ENCODE data around the gene DUSP22. TPM values are rescaled to one million over a fixed set of nuclear protein-coding genes. Genes with fewer than 3 reads are reported as not detected.
A peak's percentile ranks its signal among the peaks of the same experiment; 100 is the strongest.
"Not testable (repeated sequence)": the region's sequence is repeated elsewhere in the genome, so short reads cannot be mapped to it uniquely, and the experiment has no call there.

Gene DUSP22
- total RNA-seq, 4 donors from 2014 or later, result 53.2 to 89.8 (median 73.7) TPM

DNA sequence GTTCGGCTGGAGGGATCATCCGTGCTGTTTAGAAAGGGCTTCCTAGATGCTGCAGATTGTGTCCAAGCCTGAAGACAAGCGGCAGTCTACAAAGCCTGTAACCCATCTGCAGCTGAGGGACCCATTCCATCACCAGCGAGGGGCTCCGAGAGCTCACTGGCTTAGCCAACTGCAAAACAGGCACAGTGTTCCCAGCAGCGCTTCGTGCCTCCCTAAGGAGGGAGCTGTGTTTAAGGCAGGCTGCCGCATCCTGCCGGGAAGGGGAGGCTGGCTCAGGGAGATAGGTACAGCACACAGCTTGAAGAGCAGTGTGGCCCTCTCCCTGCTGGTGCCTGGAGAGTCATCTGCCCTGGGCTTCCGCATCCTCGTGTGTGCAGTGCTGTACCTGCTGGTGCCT is 32.4 kb downstream of the DUSP22 start:
- Histone ChIP-seq H3K36me3 (peaks cover 0 to 5% (median 0%) of the 10 kb centered on the region in 3 donors), H3K27ac (no peak overlapping the region), H3K27me3 (no peaks in the 10 kb centered on the region), H3K4me1 (peaks cover 0 to 45% (median 11%) of the 10 kb centered on the region in 4 donors), H3K4me3 (no peak overlapping the region), H3K9me3 (no peaks in the 10 kb centered on the region)
- WGBS, 2 donors, result 78 to 82% methylated on average over 9 to 11 of the region's 11 CpGs
- peak in 1 of 2 donors; percentile 13 for DNase-seq (ENCODE audit: low spot score in 2 of 2)
- TF ChIP-seq EP300 (IDR thresholded peaks at IDR 0.05), result no peak

GRCh38 chr6:325161-325860 is 33.0 kb downstream of the DUSP22 start:
- WGBS, 2 donors, result 80% methylated on average over 16 of the region's 16 CpGs
- H3K27me3 ChIP-seq, H3K27ac ChIP-seq, H3K36me3 ChIP-seq, H3K9me3 ChIP-seq, H3K4me3 ChIP-seq: not testable (repeated sequence)
- peak in 1 of 2 donors; percentile 8 for DNase-seq (ENCODE audit: low spot score in 2 of 2)
- peaks cover 0 to 50% (median 11%) of the 10 kb centered on the region in 4 donors for H3K4me1 ChIP-seq

DNA sequence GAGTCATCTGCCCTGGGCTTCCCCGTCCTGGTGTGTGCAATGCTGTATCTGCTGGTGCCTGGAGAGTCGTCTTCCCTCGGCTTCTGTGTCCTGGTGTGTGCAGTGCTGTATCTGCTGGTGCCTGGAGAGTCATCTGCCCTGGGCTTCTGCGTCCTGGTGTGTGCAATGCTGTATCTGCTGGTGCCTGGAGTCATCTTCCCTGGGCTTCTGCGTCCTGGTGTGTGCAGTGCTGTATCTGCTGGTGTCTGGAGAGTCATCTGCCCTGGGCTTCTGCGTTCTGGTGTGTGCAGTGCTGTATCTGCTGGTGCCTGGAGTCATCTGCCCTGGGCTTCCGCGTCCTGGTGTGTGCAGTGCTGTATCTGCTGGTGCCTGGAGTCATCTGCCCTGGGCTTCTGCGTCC is 33.8 kb downstream of the DUSP22 start:
- not testable (repeated sequence) for H3K9me3 ChIP-seq; DNase-seq (ENCODE audit: low spot score in 2 of 2)
- WGBS, 2 donors, result 66 to 68% methylated on average over 9 of the region's 9 CpGs

GRCh38 chr6:326896-327537 is 34.7 kb downstream of the DUSP22 start:
- Histone ChIP-seq H3K4me1 (peaks cover 0 to 56% (median 14%) of the 10 kb centered on the region in 4 donors), H3K4me3 (no peak overlapping the region), H3K27ac (no peak overlapping the region), H3K9me3 (no peaks in the 10 kb centered on the region), H3K27me3 (no peaks in the 10 kb centered on the region), H3K36me3 (peaks cover 0 to 5% (median 0%) of the 10 kb centered on the region in 3 donors)
- no peak for TF ChIP-seq CTCF (IDR thresholded peaks at IDR 0.05)
- no peak for TF ChIP-seq EP300 (IDR thresholded peaks at IDR 0.05)
- TF ChIP-seq POLR2A (IDR thresholded peaks at IDR 0.05), result no peak
- peak in 1 of 2 donors; percentile 12 for DNase-seq (ENCODE audit: low spot score in 2 of 2)
- WGBS, 2 donors, result 87 to 88% methylated on average over 13 of the region's 13 CpGs

More for the DNA sequence above, 33.8 kb downstream of the DUSP22 start:
- H3K4me1 ChIP-seq, result peaks cover 0 to 50% (median 11%) of the 10 kb centered on the region in 4 donors
- H3K36me3 ChIP-seq, H3K27me3 ChIP-seq, H3K4me3 ChIP-seq, H3K27ac ChIP-seq: not testable (repeated sequence)

DNA sequence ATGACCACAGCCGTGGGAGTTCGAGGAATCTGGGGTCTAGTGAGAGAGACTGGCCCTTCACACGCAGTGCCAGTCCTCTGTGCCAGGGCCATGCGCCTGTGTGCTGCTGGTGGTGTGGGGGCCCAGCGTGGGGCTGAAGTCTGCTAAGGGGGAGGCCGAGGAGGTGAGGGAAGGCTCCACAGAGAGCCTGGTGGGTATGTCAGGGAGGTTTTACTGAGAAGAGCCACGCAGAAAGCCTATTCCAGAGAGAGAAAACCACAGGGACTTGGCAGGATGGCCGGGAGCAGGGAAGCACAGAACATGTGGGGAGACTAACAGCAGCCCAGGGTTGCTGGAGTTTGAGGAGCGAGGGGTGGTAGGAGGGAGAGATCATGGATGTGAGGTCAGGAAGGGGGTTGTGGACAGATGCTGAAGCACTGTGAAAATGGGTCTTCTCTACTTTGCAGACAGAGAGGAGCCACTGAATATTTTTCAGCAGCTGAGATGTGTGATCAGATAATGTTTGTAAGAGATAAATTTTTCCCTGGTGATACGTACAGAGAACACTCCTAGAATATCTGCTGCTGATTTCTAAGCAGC is 35.3 kb downstream of the DUSP22 start:
- H3K27me3 ChIP-seq, result no peaks in the 10 kb centered on the region
- peaks cover 0 to 61% (median 14%) of the 10 kb centered on the region in 4 donors for H3K4me1 ChIP-seq
- H3K27ac ChIP-seq, result peak overlapping the region in 2 of 4 donors; percentile 3 to 30
- no peak overlapping the region for H3K4me3 ChIP-seq
- peak in 1 of 2 donors; percentile 17 for DNase-seq (ENCODE audit: low spot score in 2 of 2)
- TF ChIP-seq CTCF (IDR thresholded peaks at IDR 0.05), result no peak
- no peak for TF ChIP-seq EP300 (IDR thresholded peaks at IDR 0.05)
- TF ChIP-seq POLR2A (IDR thresholded peaks at IDR 0.05), result no peak
- H3K36me3 ChIP-seq, result peaks cover 0 to 5% (median 0%) of the 10 kb centered on the region in 3 donors
- 58 to 69% methylated on average over 10 of the region's 10 CpGs for WGBS, 2 donors
- no peaks in the 10 kb centered on the region for H3K9me3 ChIP-seq

GRCh38 chr6:328136-328670 is 35.9 kb downstream of the DUSP22 start:
- no peaks in the 10 kb centered on the region for H3K27me3 ChIP-seq
- H3K4me3 ChIP-seq, result no peak overlapping the region
- TF ChIP-seq EP300 (IDR thresholded peaks at IDR 0.05), result peak in 1 of 2 donors; percentile 40
- TF ChIP-seq POLR2A (IDR thresholded peaks at IDR 0.05), result no peak
- H3K36me3 ChIP-seq, result peaks cover 0 to 5% (median 0%) of the 10 kb centered on the region in 3 donors
- H3K9me3 ChIP-seq, result no peaks in the 10 kb centered on the region
- 40 to 46% methylated on average over 8 of the region's 8 CpGs for WGBS, 2 donors
- peaks cover 0 to 66% (median 14%) of the 10 kb centered on the region in 4 donors for H3K4me1 ChIP-seq
- peak in 1 of 2 donors; percentile 83 for DNase-seq (ENCODE audit: low spot score in 2 of 2)
- H3K27ac ChIP-seq, result peak overlapping the region in 1 of 4 donors; percentile 3

Data from tibial nerve (tissue), 4 donors.